Prostate gland (tissue), 2 donors: ENCODE data around the gene RIT2.

ENCODE experiments used
- CTCF ChIP-seq, 4 experiments: fragments of 200-600 bp in 2 of 4; fragments of 450-650 bp in 2 of 4; sonication (generic) in 2 of 4; IDR thresholded peaks; 1 replicate in 3 of 4; 2 replicates in 1 of 4; pipeline ENCODE4 v1.5.1; 2016 to 2019; ENCODE audit warnings: antibody characterized with exemption in 4 of 4, mild to moderate bottlenecking in 2 of 4, moderate library complexity in 2 of 4
- POLR2A ChIP-seq: fragments of 450-650 bp; IDR thresholded peaks from one replicate; pipeline ENCODE4 v1.6.1; 2016; ENCODE audit warnings: antibody characterized with exemption, mild to moderate bottlenecking
- POLR2AphosphoS5 ChIP-seq: sonication (generic); formaldehyde crosslinking; IDR thresholded peaks from one replicate; pipeline ENCODE4 v1.6.1; 2017; ENCODE audit warnings: antibody characterized with exemption

GRCh38 chr18:42954887-42955286 is 160.6 kb downstream of the RIT2 start:
- TF ChIP-seq POLR2AphosphoS5 (no peak), CTCF (IDR thresholded peaks at IDR 0.05) (no peak), POLR2A (no peak)
